Esophagus squamous epithelium (tissue), 4 donors: ENCODE measurements around the gene UVRAG.

Source experiments
- POLR2A ChIP-seq, 4 donors: fragments of 450-650 bp; IDR thresholded peaks; one replicate each; pipeline ENCODE4 v1.6.1; 2017; ENCODE audit warnings: antibody characterized with exemption in 4 of 4, mild to moderate bottlenecking in 4 of 4, moderate library complexity in 3 of 4
- TF ChIP-seq, protein P1 (sequence below), 6 experiments: fragments of 450-650 bp in 4 of 6; fragments of 200-600 bp in 2 of 6; sonication (generic) in 2 of 6; IDR thresholded peaks; one replicate each; pipeline ENCODE4 v1.5.1; 2016 to 2019; ENCODE audit warnings: antibody characterized with exemption in 6 of 6, mild to moderate bottlenecking in 4 of 6, moderate library complexity in 4 of 6

DNA sequence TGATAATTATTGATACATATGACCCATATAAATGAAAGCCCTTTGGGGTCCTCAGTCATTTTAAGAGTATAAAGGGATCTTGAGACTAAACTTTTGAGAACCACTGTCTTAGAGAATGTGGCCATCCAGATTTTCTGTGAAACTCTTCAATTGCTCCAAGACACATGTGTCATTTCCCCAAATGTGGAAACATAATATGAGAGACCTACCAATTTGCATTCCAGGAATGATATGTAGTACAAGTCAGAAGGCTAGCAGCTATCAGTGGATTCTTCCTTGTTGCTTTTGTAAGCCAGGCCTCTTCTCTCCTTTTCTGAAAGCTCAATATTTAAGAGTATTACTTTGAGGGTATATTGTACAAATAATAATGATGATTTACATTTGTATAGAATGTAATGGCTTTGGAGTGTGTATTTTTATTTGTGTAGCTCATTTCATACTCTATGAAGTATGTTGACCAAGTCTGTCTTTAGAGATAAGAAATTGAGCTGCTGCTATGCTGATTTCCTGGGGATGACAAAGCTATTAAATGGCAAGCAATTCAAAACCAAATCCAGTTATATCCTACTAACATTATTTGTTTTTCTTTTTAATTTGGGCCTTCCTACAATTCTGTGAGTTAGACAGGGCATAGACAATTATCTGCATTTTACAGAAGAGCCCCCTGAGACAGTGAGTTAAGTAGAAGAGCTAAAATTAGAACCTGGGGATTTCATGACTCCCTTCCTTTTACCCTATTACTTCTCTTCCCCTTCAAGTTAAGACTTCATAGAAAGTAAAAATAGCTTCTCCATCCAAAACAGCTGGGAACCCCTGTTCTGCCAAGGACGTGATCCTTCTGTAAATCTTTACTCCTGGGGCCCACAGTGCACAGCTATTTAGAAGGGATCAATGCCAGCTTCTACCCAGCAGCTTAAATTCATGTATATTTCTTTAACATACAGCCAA lies 259.4 kb downstream of the UVRAG start:
- TF ChIP-seq POLR2A (IDR thresholded peaks at IDR 0.05) = no peak
- TF ChIP-seq, protein P1, sequence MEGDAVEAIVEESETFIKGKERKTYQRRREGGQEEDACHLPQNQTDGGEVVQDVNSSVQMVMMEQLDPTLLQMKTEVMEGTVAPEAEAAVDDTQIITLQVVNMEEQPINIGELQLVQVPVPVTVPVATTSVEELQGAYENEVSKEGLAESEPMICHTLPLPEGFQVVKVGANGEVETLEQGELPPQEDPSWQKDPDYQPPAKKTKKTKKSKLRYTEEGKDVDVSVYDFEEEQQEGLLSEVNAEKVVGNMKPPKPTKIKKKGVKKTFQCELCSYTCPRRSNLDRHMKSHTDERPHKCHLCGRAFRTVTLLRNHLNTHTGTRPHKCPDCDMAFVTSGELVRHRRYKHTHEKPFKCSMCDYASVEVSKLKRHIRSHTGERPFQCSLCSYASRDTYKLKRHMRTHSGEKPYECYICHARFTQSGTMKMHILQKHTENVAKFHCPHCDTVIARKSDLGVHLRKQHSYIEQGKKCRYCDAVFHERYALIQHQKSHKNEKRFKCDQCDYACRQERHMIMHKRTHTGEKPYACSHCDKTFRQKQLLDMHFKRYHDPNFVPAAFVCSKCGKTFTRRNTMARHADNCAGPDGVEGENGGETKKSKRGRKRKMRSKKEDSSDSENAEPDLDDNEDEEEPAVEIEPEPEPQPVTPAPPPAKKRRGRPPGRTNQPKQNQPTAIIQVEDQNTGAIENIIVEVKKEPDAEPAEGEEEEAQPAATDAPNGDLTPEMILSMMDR (IDR thresholded peaks at IDR 0.05) = no peak
